K562 (cell line): Measurements from ENCODE around the gene EPB41L3. TPM values are rescaled to one million over a fixed set of nuclear protein-coding genes. Genes with fewer than 3 reads are reported as not detected.

Experiments
- ATAC-seq: fragments of 200-7000 bp; cut with Tn5 transposase; 3 replicates; pipeline ENCODE4 v1.9.1; 2020; ENCODE audit warnings: moderate library complexity
- BruUV-seq: library from RNA; stranded (reverse); fragments of 400-500 nt; replicated peaks from 2 replicates; lab custom pipeline; 2021; lab: Mats Ljungman, UMichigan
- CTCF ChIA-PET: fragments of 300-600 bp; formaldehyde crosslinking; extraction: SDS; loops from one replicate; lab custom pipeline; 2021; ENCODE audit warnings: low intra/inter-chr PET ratio; lab: Yijun Ruan, JAX
- POLR2A ChIA-PET: fragments of 300-600, 350-650 bp; sonication (Branson Sonifier 250); formaldehyde crosslinking; extraction: SDS; loops from one replicate; lab custom pipeline; 2021; ENCODE audit warnings: antibody characterized with exemption, inconsistent platforms; lab: Yijun Ruan, JAX
- DNase-seq, 4 experiments: peaks; one replicate each; pipeline versions ENCODE4 v3.0.0 to v3.0.0-alpha.2; 2011 to 2018; ENCODE audit warnings: low spot score in 3 of 4, mixed read lengths in 3 of 4; ENCODE audit errors: extremely low read depth in 1 of 4
- FAIRE-seq: peaks from 2 replicates; lab custom pipeline; 2011; peaks lifted over from hg19 to GRCh38; lab: Jason Lieb, UNC
- H2AFZ ChIP-seq: 2 replicates; pipeline ENCODE4 v1.6.0; 2011; ENCODE audit warnings: low read depth, low read length, control low read depth, inconsistent platforms
- H3K27ac ChIP-seq: fragments of 200-600 bp; 3 replicates; pipeline ENCODE4 v1.8.0; 2011; ENCODE audit warnings: low read depth, mild to moderate bottlenecking, control low read depth, inconsistent platforms, low read length, moderate library complexity, mixed read lengths; ENCODE audit errors: extremely low read depth
- H3K27me3 ChIP-seq, 2 experiments: fragments of 300-600 bp in 1 of 2; 2 replicates in 1 of 2; 3 replicates in 1 of 2; pipeline versions ENCODE4 v1.6.0 to v1.8.0; 2011; ENCODE audit warnings: inconsistent platforms in 2 of 2, low read length in 2 of 2, mild to moderate bottlenecking in 1 of 2, mixed read lengths in 1 of 2, moderate library complexity in 1 of 2; ENCODE audit not compliant: control insufficient read depth in 2 of 2, insufficient read depth in 2 of 2
- H3K36me3 ChIP-seq: fragments of 300-600 bp; 3 replicates; pipeline ENCODE4 v1.8.0; 2011; ENCODE audit warnings: mild to moderate bottlenecking, low read length, inconsistent platforms; ENCODE audit not compliant: control insufficient read depth, insufficient read depth
- H3K4me1 ChIP-seq, 2 experiments: fragments of 200-600 bp in 1 of 2; replicated peaks in 1 of 2; 2 replicates in 1 of 2; 3 replicates in 1 of 2; pipeline versions ENCODE4 v1.5.1 to v1.8.0; 2011; ENCODE audit warnings: inconsistent platforms in 2 of 2, low read length in 2 of 2, mild to moderate bottlenecking in 1 of 2, mixed read lengths in 1 of 2, moderate library complexity in 1 of 2; ENCODE audit not compliant: control insufficient read depth in 2 of 2, insufficient read depth in 2 of 2
- H3K4me2 ChIP-seq: 2 replicates; pipeline ENCODE4 v1.6.1; 2011; ENCODE audit warnings: low read length, control low read depth, inconsistent platforms, mixed read lengths; ENCODE audit not compliant: insufficient read depth
- H3K4me3 ChIP-seq: fragments of 200-600 bp; sonication (generic), shearing (Covaris generic); 2 replicates; pipeline ENCODE4 v1.5.1; 2016; ENCODE audit warnings: control low read depth, inconsistent platforms
- H3K79me2 ChIP-seq: fragments of 200-600 bp; 3 replicates; pipeline ENCODE4 v1.8.0; 2011; ENCODE audit warnings: low read length, inconsistent platforms; ENCODE audit not compliant: control insufficient read depth, insufficient read depth
- H3K9ac ChIP-seq, 2 experiments: 2 replicates each; pipeline versions ENCODE4 v1.6.0 to v1.6.1; 2011; ENCODE audit warnings: low read depth in 2 of 2, low read length in 2 of 2, control low read depth in 1 of 2, inconsistent platforms in 1 of 2, mild to moderate bottlenecking in 1 of 2, mixed read lengths in 1 of 2; ENCODE audit not compliant: insufficient read depth in 1 of 2
- H3K9me1 ChIP-seq: one replicate; pipeline ENCODE4 v1.6.0; 2011; ENCODE audit warnings: inconsistent platforms, mild to moderate bottlenecking, low read length, moderate library complexity; ENCODE audit not compliant: control insufficient read depth, insufficient read depth
- H3K9me3 ChIP-seq: replicated peaks from 2 replicates; pipeline ENCODE4 v1.5.1; 2011; ENCODE audit warnings: low read depth, low read length, inconsistent platforms; ENCODE audit not compliant: control insufficient read depth, insufficient read depth
- H4K20me1 ChIP-seq: replicated peaks from 2 replicates; pipeline ENCODE4 v1.6.1; 2011; ENCODE audit warnings: low read length, inconsistent platforms, mixed read lengths; ENCODE audit not compliant: control insufficient read depth, insufficient read depth
- NR2C2 ChIP-seq, 2 experiments: fragments of 200-800 bp in 1 of 2; sonication (Bioruptor generic) in 1 of 2; sonication (generic) in 1 of 2; formaldehyde crosslinking in 1 of 2; IDR thresholded peaks; 2 replicates each; pipeline versions ENCODE4 v1.6.1 to v1.8.0; 2016 to 2022; ENCODE audit warnings: mild to moderate bottlenecking in 1 of 2, missing compliant biosample characterization in 1 of 2, missing genetic modification characterization in 1 of 2, missing genetic modification reagents in 1 of 2
- SP1 ChIP-seq: sonication (generic); formaldehyde crosslinking; IDR thresholded peaks from 2 replicates; pipeline ENCODE4 v1.8.1; 2022; ENCODE audit warnings: mild to moderate bottlenecking, missing genetic modification reagents
- ZNF121 ChIP-seq: sonication (generic); formaldehyde crosslinking; conservative IDR thresholded peaks from 2 replicates; pipeline ENCODE4 v1.8.0; 2022; ENCODE audit warnings: missing genetic modification reagents
- ZNF165 ChIP-seq: fragments of 250-450 bp; sonication (Bioruptor Pico); IDR thresholded peaks from 2 replicates; pipeline ENCODE4 v1.4.0; 2020; ENCODE audit warnings: borderline replicate concordance
- ZNF253 ChIP-seq: fragments of 250-450 bp; sonication (Bioruptor Pico); conservative IDR thresholded peaks from 2 replicates; pipeline ENCODE4 v1.6.1; 2021; ENCODE audit warnings: mild to moderate bottlenecking
- WGBS: fragments of 100-300 bp; shearing (Covaris generic); methylation state at CpG from one replicate; pipeline ENCODE4 v1.1.6; 2016; ENCODE audit warnings: low coverage, mixed read lengths; ENCODE audit not compliant: insufficient coverage; ENCODE audit errors: missing lambda C conversion rate; 5-methylcytosine and 5-hydroxymethylcytosine counted together
- in situ Hi-C: fragments of 300-500 bp; cut with MboI; formaldehyde crosslinking; loops from 4 replicates; pipeline ENCODE4 v1.15.0; 2018; ENCODE audit warnings: inconsistent platforms, mixed read lengths
- intact Hi-C: fragments of 100-400 bp; cut with micrococcal nuclease; formaldehyde crosslinking; loops from 2 replicates; pipeline ENCODE4 v1.14.2; 2022
- polyA plus RNA-seq, 8 experiments: library from polyadenylated mRNA; depleted of rRNA in 4 of 8; stranded (reverse) in 5 of 8; unstranded in 3 of 8; fragments of >200 nt; fragmentation: Nextera tagmentation in 2 of 8; fragmentation: Illumina TruSeq in 1 of 8; extraction: Ambion mirVana in 2 of 8; extraction: Trizol in 1 of 8; gene quantifications; 2 replicates each; pipeline versions ENCODE4 v1.2.1 to v1.2.3, GENCODE V29; 2011 to 2014; ENCODE audit warnings: inconsistent platforms in 1 of 8, missing spikeins in 1 of 8
- total RNA-seq, 7 experiments: library from RNA; depleted of rRNA in 6 of 7; stranded (reverse); fragments of >200 nt in 6 of 7; fragmentation: Illumina TruSeq in 2 of 7; extraction: Trizol in 2 of 7; gene quantifications; 2 replicates each; pipeline versions ENCODE4 v1.2.1 to v1.2.3, GENCODE V29; 2011 to 2021; ENCODE audit warnings: low replicate concordance in 1 of 7
- TF ChIP-seq, protein P1 (sequence below), 2 experiments: IDR thresholded peaks in 1 of 2; conservative IDR thresholded peaks in 1 of 2; 2 replicates each; pipeline ENCODE4 v1.6.1; 2016; ENCODE audit warnings: low read depth in 2 of 2, mild to moderate bottlenecking in 1 of 2, missing compliant biosample characterization in 1 of 2, missing genetic modification characterization in 1 of 2, moderate library complexity in 1 of 2

The EPB41L3 gene
- total and polyA plus RNA-seq, 9 of the 15 experiments (the other 6 are each of a cell fraction or from before 2014, with no cell fraction given): 0.44 to 0.49 TPM; not detected in 7

DNA sequence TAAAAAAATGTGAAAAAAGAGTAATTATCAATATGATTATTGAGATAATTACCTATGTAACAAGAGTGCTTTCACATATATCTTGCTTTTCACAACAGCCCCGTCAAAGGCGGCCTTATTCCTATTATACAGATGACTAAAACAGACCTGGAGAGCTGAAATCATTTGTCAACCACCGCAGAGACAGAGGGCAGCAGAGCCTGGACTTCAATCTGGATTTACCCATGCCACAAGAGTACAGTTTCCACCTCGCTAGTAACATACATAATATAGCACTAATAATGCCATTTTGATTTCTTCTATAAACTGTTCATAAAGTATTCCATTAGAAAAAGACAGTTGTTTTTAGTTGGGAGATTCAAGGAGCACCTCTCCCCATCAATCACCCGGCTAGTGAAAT lies 121.8 kb downstream of the EPB41L3 start (continued):
- TF ChIP-seq, protein P1, sequence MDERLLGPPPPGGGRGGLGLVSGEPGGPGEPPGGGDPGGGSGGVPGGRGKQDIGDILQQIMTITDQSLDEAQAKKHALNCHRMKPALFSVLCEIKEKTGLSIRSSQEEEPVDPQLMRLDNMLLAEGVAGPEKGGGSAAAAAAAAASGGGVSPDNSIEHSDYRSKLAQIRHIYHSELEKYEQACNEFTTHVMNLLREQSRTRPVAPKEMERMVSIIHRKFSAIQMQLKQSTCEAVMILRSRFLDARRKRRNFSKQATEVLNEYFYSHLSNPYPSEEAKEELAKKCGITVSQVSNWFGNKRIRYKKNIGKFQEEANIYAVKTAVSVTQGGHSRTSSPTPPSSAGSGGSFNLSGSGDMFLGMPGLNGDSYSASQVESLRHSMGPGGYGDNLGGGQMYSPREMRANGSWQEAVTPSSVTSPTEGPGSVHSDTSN (CRISPR knock-in tag; IDR thresholded peaks at IDR 0.05; ENCODE audit: low read depth): no peak
- TF ChIP-seq, protein P1 (tag; conservative IDR thresholded peaks at IDR 0.05; ENCODE audit: low read depth): no peak
- TF ChIP-seq NR2C2 (CRISPR knock-in tag; IDR thresholded peaks at IDR 0.05): no peak
- TF ChIP-seq NR2C2 (tag; IDR thresholded peaks at IDR 0.05): no peak

GRCh38 chr18:5420906-5421305 lies 122.9 kb downstream of the EPB41L3 start:
- Histone ChIP-seq H2AFZ (no peak overlapping the region), H3K27ac (no peak overlapping the region), H3K9me1 (no peaks in the 10 kb centered on the region), H3K4me1 (no peaks in the 10 kb centered on the region), H3K9ac (no peak overlapping the region), H3K27me3 (no peaks in the 10 kb centered on the region), H3K36me3 (no peaks in the 10 kb centered on the region), H3K4me3 (no peak overlapping the region), H4K20me1 (no peaks in the 10 kb centered on the region), H3K9me3 (no peaks in the 10 kb centered on the region), H3K79me2 (no peaks in the 10 kb centered on the region), H3K4me2 (no peak overlapping the region)
- ATAC-seq: no peak
- intact Hi-C loops (no loop called here), in situ Hi-C loops (no loop called here)
- TF ChIP-seq ZNF121 (CRISPR knock-in tag): no peak
- no peak for TF ChIP-seq ZNF165
- TF ChIP-seq SP1 (CRISPR knock-in tag): no peak
- no peak for TF ChIP-seq ZNF253 (CRISPR knock-in tag)
- no TSS peak for BruUV-seq
- WGBS: 0% methylated on average over 3 of the region's 3 CpGs
- POLR2A ChIA-PET: no interaction called here
- DNase-seq: no peak
- FAIRE-seq: no peak
- CTCF ChIA-PET: interaction anchor here (0.6 kb wide), 1 partner anchor 572 kb away, joined by 3 read pairs; no protein-coding TSS in a partner anchor
